NT2/D1 (cell line): ENCODE data around the gene KPNA5.

Source experiments
- DNase-seq: peaks from one replicate; pipeline ENCODE4 v3.0.0-alpha.2; 2011; ENCODE audit warnings: low read depth, low spot score
- H3K27me3 ChIP-seq: 2 replicates; pipeline ENCODE4 v1.6.0; 2011; ENCODE audit warnings: mild to moderate bottlenecking; ENCODE audit not compliant: insufficient read length, insufficient read depth
- H3K36me3 ChIP-seq: 2 replicates; pipeline ENCODE4 v1.6.1; 2011; ENCODE audit warnings: mild to moderate bottlenecking, low read length, mixed read lengths; ENCODE audit not compliant: insufficient read depth, insufficient read length
- H3K4me1 ChIP-seq: 2 replicates; pipeline ENCODE4 v1.5.1; 2011; ENCODE audit not compliant: insufficient read depth, insufficient read length
- H3K4me3 ChIP-seq: 2 replicates; pipeline ENCODE4 v1.5.1; 2011; ENCODE audit warnings: low read depth; ENCODE audit not compliant: insufficient read length
- H3K9ac ChIP-seq: 2 replicates; pipeline ENCODE4 v1.6.0; 2011; ENCODE audit warnings: low read depth; ENCODE audit not compliant: insufficient read length
- H3K9me3 ChIP-seq: 2 replicates; pipeline ENCODE4 v1.5.1; 2011; ENCODE audit warnings: mild to moderate bottlenecking, low read length; ENCODE audit not compliant: insufficient read depth
- SUZ12 ChIP-seq: IDR thresholded peaks from 2 replicates; pipeline ENCODE4 v1.6.1; 2011; ENCODE audit not compliant: insufficient read length, insufficient read depth; ENCODE audit errors: extremely low read depth
- YY1 ChIP-seq: IDR thresholded peaks from 2 replicates; pipeline ENCODE4 v1.6.1; 2011; ENCODE audit not compliant: insufficient read length, insufficient read depth
- ZNF274 ChIP-seq: IDR thresholded peaks from 2 replicates; pipeline ENCODE4 v1.6.1; 2011; ENCODE audit warnings: mild to moderate bottlenecking, low read depth, low read length

Gene KPNA5

DNA sequence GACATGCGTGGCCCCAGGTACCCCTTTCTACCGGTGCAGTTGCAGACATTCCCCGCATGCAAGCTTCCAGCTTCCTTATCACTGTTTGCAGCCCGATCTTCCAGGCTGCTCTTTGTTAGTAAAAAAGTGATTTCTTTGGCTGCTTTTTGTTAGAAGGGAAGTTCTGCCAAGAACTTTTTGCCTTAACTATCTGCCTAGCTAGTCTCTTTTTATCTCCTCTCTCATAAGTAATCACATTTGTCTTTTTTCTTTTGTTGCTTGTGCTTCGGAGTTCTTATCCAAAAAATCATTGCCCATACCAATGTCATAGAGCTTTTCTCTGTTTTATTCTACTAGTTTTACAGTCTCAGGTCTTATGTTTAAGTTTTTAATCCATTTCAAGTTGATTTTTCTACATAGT, 64.2 kb downstream of the KPNA5 start:
- no peaks in the 10 kb centered on the region for H3K4me1 ChIP-seq
- TF ChIP-seq SUZ12 (no peak), ZNF274 (no peak), YY1 (no peak)
- no peak overlapping the region for H3K9ac ChIP-seq

DNA sequence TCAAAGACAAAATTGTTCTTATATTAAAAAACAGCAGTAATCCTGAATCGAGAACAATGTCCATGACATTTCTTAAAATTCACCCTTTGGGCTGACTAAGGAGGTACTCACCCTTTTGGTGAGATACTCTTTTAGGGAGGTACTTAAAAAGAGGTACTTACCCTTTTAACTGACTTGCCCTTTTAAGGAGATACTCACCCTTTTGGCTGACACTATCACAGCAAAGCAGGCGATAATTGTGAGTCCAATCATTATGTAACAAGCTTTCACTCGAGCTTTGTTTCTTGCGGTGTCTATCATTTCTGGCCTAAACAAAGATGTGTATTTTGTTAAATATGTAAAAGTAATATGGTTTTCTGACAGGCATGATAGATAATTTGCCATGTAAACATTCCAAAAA, 80.8 kb downstream of the KPNA5 start:
- TF ChIP-seq YY1 (no peak), ZNF274 (no peak), SUZ12 (no peak)
- H3K27me3 ChIP-seq: peaks cover 10% of the 10 kb centered on the region
- DNase-seq: no peak
- H3K4me1 ChIP-seq: no peaks in the 10 kb centered on the region
- H3K4me3 ChIP-seq: no peak overlapping the region
- no peak overlapping the region for H3K9ac ChIP-seq
- H3K9me3 ChIP-seq: no peaks in the 10 kb centered on the region
- H3K36me3 ChIP-seq: no peaks in the 10 kb centered on the region

More for the DNA sequence above, 64.2 kb downstream of the KPNA5 start:
- H3K36me3 ChIP-seq: no peaks in the 10 kb centered on the region
- DNase-seq: no peak
- H3K4me3 ChIP-seq: no peak overlapping the region
- H3K27me3 ChIP-seq: no peaks in the 10 kb centered on the region
- no peaks in the 10 kb centered on the region for H3K9me3 ChIP-seq

DNA sequence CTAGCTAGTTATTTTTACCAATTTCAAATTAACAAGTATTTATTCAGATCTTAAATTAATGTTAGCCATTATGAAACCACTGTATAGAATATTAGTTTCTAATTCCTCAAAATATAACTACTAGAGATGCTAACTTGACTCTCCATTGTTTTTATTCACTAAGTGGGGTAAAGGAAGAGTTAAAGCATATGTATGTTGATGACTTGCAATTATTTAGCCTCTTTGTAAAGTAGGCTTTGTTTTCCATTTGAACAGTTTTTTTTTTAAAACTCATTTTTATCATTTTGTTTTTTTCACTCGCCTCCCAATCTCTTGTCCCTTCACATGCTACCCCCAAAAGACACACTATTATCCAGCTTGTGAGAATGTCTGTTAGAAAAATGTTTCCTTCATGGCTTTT, 81.2 kb downstream of the KPNA5 start:
- TF ChIP-seq SUZ12 (no peak), YY1 (no peak), ZNF274 (no peak)
- no peak overlapping the region for H3K4me3 ChIP-seq
- H3K9me3 ChIP-seq: no peaks in the 10 kb centered on the region
- H3K36me3 ChIP-seq: no peaks in the 10 kb centered on the region
- H3K27me3 ChIP-seq: peaks cover 10% of the 10 kb centered on the region
- no peaks in the 10 kb centered on the region for H3K4me1 ChIP-seq
- no peak for DNase-seq
- no peak overlapping the region for H3K9ac ChIP-seq

DNA sequence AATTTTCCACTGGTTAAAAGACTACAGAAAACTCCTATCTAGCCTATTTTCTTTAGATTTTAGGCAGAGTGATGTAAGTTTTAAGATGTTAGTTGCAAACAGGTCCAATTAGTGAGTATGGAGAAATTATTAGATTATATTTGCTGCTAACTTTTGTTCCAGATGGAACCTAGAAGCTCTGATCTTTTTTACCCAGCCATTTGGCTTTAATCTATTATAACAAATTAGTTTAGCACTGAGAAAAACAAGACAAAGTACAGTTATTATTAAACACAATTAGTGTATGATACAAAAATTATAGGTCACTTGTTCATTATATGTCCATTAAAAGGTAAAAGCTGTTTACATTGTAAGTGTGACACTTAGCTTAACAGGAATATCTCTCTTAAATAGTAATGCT, 82.0 kb downstream of the KPNA5 start:
- H3K36me3 ChIP-seq: no peaks in the 10 kb centered on the region
- H3K27me3 ChIP-seq: peaks cover 10% of the 10 kb centered on the region
- H3K4me3 ChIP-seq: no peak overlapping the region
- H3K9me3 ChIP-seq: no peaks in the 10 kb centered on the region
- no peak for TF ChIP-seq SUZ12
- TF ChIP-seq ZNF274: no peak
- TF ChIP-seq YY1: no peak
- no peaks in the 10 kb centered on the region for H3K4me1 ChIP-seq
- H3K9ac ChIP-seq: no peak overlapping the region
- no peak for DNase-seq

DNA sequence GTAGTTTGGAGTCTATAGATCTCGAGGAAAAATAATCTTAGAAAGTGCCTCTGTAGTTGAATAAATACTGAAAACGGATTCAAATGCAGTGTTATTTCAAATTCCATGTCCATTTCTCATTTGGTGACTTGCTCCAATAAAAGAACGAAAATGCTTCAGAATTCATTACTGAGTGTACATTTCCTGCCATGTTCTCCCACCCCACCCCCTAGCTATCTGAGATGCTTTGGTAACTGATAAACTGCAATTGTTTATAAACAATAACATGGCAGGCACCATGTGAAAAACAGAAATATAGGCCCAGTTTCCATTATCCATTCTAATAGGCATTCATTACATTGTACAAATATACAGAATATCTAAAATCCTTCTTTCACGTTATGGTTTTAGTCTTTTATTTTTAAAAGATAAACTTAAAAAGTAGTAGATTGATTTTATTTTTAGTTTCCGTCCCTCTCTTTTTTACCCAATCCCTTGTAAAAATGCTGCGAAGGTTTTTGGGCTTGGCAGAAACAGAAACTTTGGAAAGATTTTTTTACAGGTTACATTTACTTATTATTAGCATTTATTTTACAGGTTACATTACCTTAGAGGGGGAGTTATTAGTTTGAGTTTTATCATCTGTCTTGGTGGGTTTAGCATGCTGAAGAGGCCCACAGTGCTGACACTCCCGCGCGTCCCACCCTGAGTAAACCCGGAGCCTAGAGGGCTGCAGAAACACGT, 83.1 kb downstream of the KPNA5 start:
- peak overlapping the region; percentile 86 for H3K9ac ChIP-seq
- TF ChIP-seq YY1 (no peak), ZNF274 (no peak), SUZ12 (no peak)
- H3K27me3 ChIP-seq: peaks cover 10% of the 10 kb centered on the region
- no peaks in the 10 kb centered on the region for H3K4me1 ChIP-seq
- H3K36me3 ChIP-seq: no peaks in the 10 kb centered on the region
- peak overlapping the region; percentile 70 for H3K4me3 ChIP-seq
- no peak for DNase-seq
- H3K9me3 ChIP-seq: no peaks in the 10 kb centered on the region

DNA sequence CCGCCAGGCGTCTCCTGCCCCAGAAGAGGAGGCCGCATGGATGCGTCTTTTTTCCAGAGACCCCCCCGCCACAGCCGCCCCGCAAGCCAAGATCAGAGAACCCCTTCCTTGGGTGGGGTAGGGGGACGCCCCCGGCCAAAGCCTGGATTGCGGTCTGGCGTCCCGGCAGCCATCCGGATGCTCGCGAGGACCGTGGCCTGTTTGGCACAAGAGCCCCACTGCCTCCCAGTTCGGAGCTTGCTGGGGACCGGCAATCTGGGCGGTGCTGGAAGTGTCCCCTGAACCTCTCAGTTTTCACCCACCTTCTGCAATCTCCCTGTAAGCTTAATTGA, 83.6 kb downstream of the KPNA5 start:
- DNase-seq: no peak
- Histone ChIP-seq H3K4me1 (no peaks in the 10 kb centered on the region), H3K9ac (peak overlapping the region; percentile 86), H3K9me3 (no peaks in the 10 kb centered on the region), H3K27me3 (peaks cover 10% of the 10 kb centered on the region), H3K36me3 (no peaks in the 10 kb centered on the region), H3K4me3 (peak overlapping the region; percentile 70)
- TF ChIP-seq YY1 (no peak), ZNF274 (no peak), SUZ12 (no peak)

DNA sequence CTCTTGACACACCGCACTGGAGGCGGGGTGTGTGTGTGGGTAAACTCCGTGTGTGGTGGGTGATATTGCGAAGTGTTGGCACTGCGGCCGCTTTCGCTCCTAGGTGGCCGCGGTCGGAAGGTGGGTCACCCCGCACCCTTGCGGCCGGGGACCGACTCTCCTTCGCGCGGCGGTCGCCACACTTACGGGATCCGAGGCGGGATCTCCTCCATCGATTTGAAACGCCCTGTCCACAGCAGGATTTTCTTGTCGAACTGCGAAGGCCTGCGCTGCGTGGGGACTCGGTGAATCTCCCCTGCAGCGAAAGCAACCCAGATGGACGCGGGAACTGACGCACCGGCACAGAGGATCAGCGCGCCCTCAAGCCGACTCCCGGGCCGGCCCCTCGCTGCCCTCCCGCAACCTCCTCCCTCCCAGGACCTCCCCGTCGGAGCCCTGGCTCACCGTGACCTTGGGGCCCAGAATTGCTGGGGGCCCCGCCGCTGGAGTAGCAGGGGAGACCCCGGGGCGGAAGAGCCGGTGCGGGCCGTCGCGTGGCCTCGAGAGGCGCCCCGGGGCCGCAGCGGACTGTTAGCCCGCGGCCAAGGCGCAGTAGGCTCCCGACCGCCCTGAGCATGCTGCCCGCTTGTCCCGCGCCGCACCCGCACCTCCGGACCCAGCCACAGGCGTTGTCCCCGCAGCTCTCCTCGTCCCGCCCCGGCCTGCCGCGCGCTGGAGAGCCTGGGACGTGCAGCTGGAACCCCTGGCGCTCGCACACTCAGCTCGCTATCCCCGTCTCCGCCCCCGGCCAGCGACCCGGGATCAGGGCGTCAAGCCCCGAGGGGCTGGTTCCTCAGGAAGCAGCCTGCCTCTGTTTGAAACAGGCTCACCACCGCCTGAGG, 84.2 kb downstream of the KPNA5 start, which contains the start of gene FAM162B:
Gene FAM162B, minus strand, starts transcription at position 759 of the 881 bp plus-strand sequence. Its CDS starts 143 bp downstream, at position 616.
- no peak for DNase-seq
- H3K9ac ChIP-seq: peak within 1 kb of the TSS; percentile 86
- TF ChIP-seq ZNF274: no peak
- no peak for TF ChIP-seq SUZ12
- no peak for TF ChIP-seq YY1

More for the DNA sequence above, 84.2 kb downstream of the KPNA5 start, which contains the start of gene FAM162B:
- Histone ChIP-seq H3K27me3 (peaks cover 10% of the 10 kb centered on the region), H3K9me3 (no peaks in the 10 kb centered on the region), H3K36me3 (no peaks in the 10 kb centered on the region), H3K4me1 (no peaks in the 10 kb centered on the region), H3K4me3 (peak within 1 kb of the TSS; percentile 70)
